HepG2 (cell line): ENCODE results near the gene TRIM66. TPM values are rescaled to one million over a fixed set of nuclear protein-coding genes. Genes with fewer than 3 reads are reported as not detected.

Source experiments
- ATAC-seq: fragments of 200-7000 bp; cut with Tn5 transposase; 3 replicates; pipeline ENCODE4 v1.9.1; 2020; ENCODE audit warnings: mild to moderate bottlenecking, moderate library complexity
- BruUV-seq: library from RNA; stranded (reverse); fragments of 400-500 nt; replicated peaks from 2 replicates; lab custom pipeline; 2021; lab: Mats Ljungman, UMichigan
- CTCF ChIA-PET: fragments of 300-600 bp; formaldehyde crosslinking; extraction: SDS; loops from one replicate; lab custom pipeline; 2021; ENCODE audit warnings: low total read pairs, inconsistent platforms, low intra/inter-chr PET ratio; lab: Yijun Ruan, JAX
- POLR2A ChIA-PET: fragments of 350-600 bp; sonication (Branson Sonifier 250); formaldehyde crosslinking; loops from one replicate; lab custom pipeline; 2020; ENCODE audit warnings: antibody characterized with exemption, inconsistent platforms; lab: Yijun Ruan, JAX
- DNase-seq: peaks from one replicate; pipeline ENCODE4 v3.0.0-alpha.2; 2015; ENCODE audit warnings: low spot score
- FAIRE-seq: peaks from 3 replicates; lab custom pipeline; 2011; peaks lifted over from hg19 to GRCh38; lab: Jason Lieb, UNC
- H2AFZ ChIP-seq: one replicate; pipeline ENCODE4 v1.6.1; 2011; ENCODE audit warnings: low read length, inconsistent platforms
- H3K27ac ChIP-seq: fragments of 300-600 bp; 3 replicates; pipeline ENCODE4 v1.8.0; 2011; ENCODE audit warnings: mixed run types, mild to moderate bottlenecking, mixed read lengths, low read length, inconsistent platforms; ENCODE audit not compliant: insufficient read depth; ENCODE audit errors: extremely low read length
- H3K27me3 ChIP-seq, 2 experiments: fragments of 200-600 bp in 1 of 2; 2 replicates in 1 of 2; 3 replicates in 1 of 2; pipeline versions ENCODE4 v1.6.0 to v1.8.0; 2011; ENCODE audit warnings: low read length in 2 of 2, mild to moderate bottlenecking in 2 of 2, moderate library complexity in 2 of 2, inconsistent platforms in 1 of 2; ENCODE audit not compliant: insufficient read depth in 2 of 2, control insufficient read depth in 1 of 2
- H3K36me3 ChIP-seq, 2 experiments: fragments of 200-600 bp in 1 of 2; replicated peaks in 1 of 2; 2 replicates in 1 of 2; 3 replicates in 1 of 2; pipeline versions ENCODE4 v1.5.1 to v1.8.0; 2011; ENCODE audit warnings: low read length in 2 of 2, inconsistent platforms in 1 of 2; ENCODE audit not compliant: insufficient read depth in 2 of 2, control insufficient read depth in 1 of 2
- H3K4me1 ChIP-seq: 2 replicates; pipeline ENCODE4 v1.5.1; 2012; ENCODE audit warnings: low read length, inconsistent platforms; ENCODE audit not compliant: insufficient read depth
- H3K4me2 ChIP-seq: 2 replicates; pipeline ENCODE4 v1.6.0; 2011; ENCODE audit warnings: low read depth, low read length, inconsistent platforms
- H3K4me3 ChIP-seq, 3 experiments: fragments of 200-600 bp in 1 of 3; sonication (generic), shearing (Covaris generic) in 1 of 3; replicated peaks in 1 of 3; 2 replicates each; pipeline ENCODE4 v1.5.1; 2011 to 2016; ENCODE audit warnings: low read length in 3 of 3, inconsistent platforms in 2 of 3, low read depth in 2 of 3, mild to moderate bottlenecking in 2 of 3, control low read depth in 1 of 3, mixed read lengths in 1 of 3; ENCODE audit not compliant: insufficient read depth in 1 of 3
- H3K79me2 ChIP-seq: one replicate; pipeline ENCODE4 v1.6.1; 2011; ENCODE audit warnings: low read length, inconsistent platforms; ENCODE audit not compliant: insufficient read depth
- H3K9ac ChIP-seq: 2 replicates; pipeline ENCODE4 v1.6.0; 2011; ENCODE audit warnings: mild to moderate bottlenecking, low read depth, low read length, inconsistent platforms; ENCODE audit not compliant: insufficient read depth
- H3K9me3 ChIP-seq: 2 replicates; pipeline ENCODE4 v1.5.1; 2012; ENCODE audit warnings: mild to moderate bottlenecking, low read length
- H4K20me1 ChIP-seq: 2 replicates; pipeline ENCODE4 v1.6.0; 2011; ENCODE audit warnings: inconsistent platforms, mild to moderate bottlenecking, low read length, moderate library complexity; ENCODE audit not compliant: insufficient read depth
- FIP1L1 ChIP-seq: fragments of 200-400 bp; formaldehyde crosslinking; IDR thresholded peaks from 2 replicates; pipeline ENCODE4 v1.6.1; 2018; ENCODE audit warnings: low read depth, mild to moderate bottlenecking, low read length, moderate library complexity, borderline replicate concordance; ENCODE audit not compliant: insufficient read depth
- FOXP1 ChIP-seq, 2 experiments: fragments of 450-650 bp in 1 of 2; IDR thresholded peaks; 2 replicates each; pipeline ENCODE4 v1.6.1; 2017 to 2018; ENCODE audit warnings: antibody characterized with exemption in 1 of 2
- HHEX ChIP-seq: IDR thresholded peaks from 2 replicates; pipeline ENCODE4 v1.6.1; 2016; ENCODE audit warnings: control low read depth
- HMG20A ChIP-seq: IDR thresholded peaks from 2 replicates; pipeline ENCODE4 v1.6.1; 2016; ENCODE audit warnings: borderline replicate concordance
- JARID2 ChIP-seq: sonication (generic); formaldehyde crosslinking; IDR thresholded peaks from 2 replicates; pipeline ENCODE4 v1.8.1; 2023; ENCODE audit warnings: missing genetic modification reagents, inconsistent platforms; ENCODE audit not compliant: insufficient replicate concordance
- JUND ChIP-seq: sonication (generic); formaldehyde crosslinking; IDR thresholded peaks from 2 replicates; pipeline ENCODE4 v1.8.0; 2022; ENCODE audit warnings: mild to moderate bottlenecking, missing genetic modification reagents
- KDM3A ChIP-seq: IDR thresholded peaks from 2 replicates; pipeline ENCODE4 v1.6.1; 2018; ENCODE audit warnings: low read depth, missing compliant biosample characterization
- PAXIP1 ChIP-seq: sonication (generic); formaldehyde crosslinking; conservative IDR thresholded peaks from 2 replicates; pipeline ENCODE4 v1.4.0; 2020; ENCODE audit warnings: mild to moderate bottlenecking, missing genetic modification reagents, moderate library complexity
- PPARG ChIP-seq: conservative IDR thresholded peaks from 2 replicates; pipeline ENCODE4 v1.6.1; 2016; ENCODE audit warnings: missing biosample characterization, missing genetic modification reagents
- PRMT3 ChIP-seq: sonication (generic); formaldehyde crosslinking; IDR thresholded peaks from 2 replicates; pipeline ENCODE4 v1.8.1; 2022; ENCODE audit warnings: low read depth, mild to moderate bottlenecking, moderate library complexity, missing genetic modification reagents, borderline replicate concordance
- ZNF326 ChIP-seq: sonication (generic); formaldehyde crosslinking; IDR thresholded peaks from 2 replicates; pipeline ENCODE4 v1.4.0; 2020; ENCODE audit warnings: missing genetic modification reagents, borderline replicate concordance
- ZNF337 ChIP-seq: sonication (generic); formaldehyde crosslinking; IDR thresholded peaks from 2 replicates; pipeline ENCODE4 v1.5.1; 2020; ENCODE audit warnings: missing genetic modification reagents, low read depth, mild to moderate bottlenecking, borderline replicate concordance
- ZNF441 ChIP-seq: sonication (generic); formaldehyde crosslinking; IDR thresholded peaks from 2 replicates; pipeline ENCODE4 v1.7.0; 2021; ENCODE audit warnings: missing genetic modification reagents, borderline replicate concordance
- ZNF580 ChIP-seq: IDR thresholded peaks from 2 replicates; pipeline ENCODE4 v1.6.1; 2016; ENCODE audit warnings: low read depth, borderline replicate concordance
- ZNF704 ChIP-seq: sonication (generic); formaldehyde crosslinking; IDR thresholded peaks from 2 replicates; pipeline ENCODE4 v1.8.1; 2023; ENCODE audit warnings: mild to moderate bottlenecking, inconsistent platforms, moderate library complexity, missing genetic modification reagents, borderline replicate concordance
- ZSCAN20 ChIP-seq: sonication (generic); formaldehyde crosslinking; IDR thresholded peaks from 2 replicates; pipeline ENCODE4 v1.4.0; 2020; ENCODE audit warnings: missing genetic modification reagents, mild to moderate bottlenecking, borderline replicate concordance
- ZSCAN9 ChIP-seq: IDR thresholded peaks from 2 replicates; pipeline ENCODE4 v1.6.1; 2016; ENCODE audit warnings: borderline replicate concordance
- WGBS: methylation state at CpG from one replicate; pipeline ENCODE4 v1.1.6; 2017; ENCODE audit warnings: low lambda C conversion rate; 5-methylcytosine and 5-hydroxymethylcytosine counted together
- in situ Hi-C: cut with HindIII; loops from 2 replicates; pipeline ENCODE4 v1.10.0; 2017; ENCODE audit warnings: low pct_unique_long_range_greater_than_20kb; ENCODE audit not compliant: extremely low pct_ligation_motif_present
- intact Hi-C: fragments of 100-400 bp; cut with micrococcal nuclease; formaldehyde crosslinking; loops from one replicate; pipeline ENCODE4 v1.10.0; 2022; ENCODE audit not compliant: unreplicated experiment
- polyA plus RNA-seq, 8 experiments: library from polyadenylated mRNA; depleted of rRNA in 3 of 8; stranded (reverse) in 7 of 8; unstranded in 1 of 8; fragments of >200 nt; fragmentation: Illumina TruSeq in 4 of 8; extraction: Trizol in 4 of 8; gene quantifications; 2 replicates each; pipeline versions ENCODE4 v1.2.1 to v1.2.3, GENCODE V29; 2011 to 2016; ENCODE audit warnings: low read depth in 4 of 8, missing spikeins in 1 of 8, mixed read lengths in 1 of 8; ENCODE audit not compliant: insufficient read depth in 1 of 8
- total RNA-seq, 5 experiments: library from RNA; depleted of rRNA; stranded (reverse); fragments of >200 nt; fragmentation: Illumina TruSeq; extraction: Trizol; gene quantifications; 2 replicates each; pipeline ENCODE4 v1.2.3, GENCODE V29; 2016; ENCODE audit warnings: low read depth in 1 of 5

Gene TRIM66
- total and polyA plus RNA-seq, 2 of the 13 experiments (the other 11 are each of a cell fraction or from before 2014, with no cell fraction given), result 4.9 to 6.1 TPM

GRCh38 chr11:8723711-8724110 is 41.2 kb upstream of the TRIM66 start:
- no peak for DNase-seq
- Histone ChIP-seq H2AFZ (no peak overlapping the region), H3K4me1 (peaks cover 43% of the 10 kb centered on the region), H3K9ac (no peak overlapping the region), H3K27ac (no peak overlapping the region), H4K20me1 (no peaks in the 10 kb centered on the region), H3K4me3 (no peak overlapping the region)
- FAIRE-seq, result no peak
- WGBS, result 93% methylated on average over 7 of the region's 7 CpGs
- CTCF ChIA-PET, result no interaction called here
- in situ Hi-C loops (no loop called here), intact Hi-C loops (no loop called here)
- TF ChIP-seq KDM3A (no peak), ZNF441 (CRISPR knock-in tag) (no peak), JUND (CRISPR knock-in tag) (no peak), FOXP1 (IDR thresholded peaks at IDR 0.05) (no peak), FOXP1 (CRISPR knock-in tag; IDR thresholded peaks at IDR 0.05) (no peak), PAXIP1 (CRISPR knock-in tag) (no peak), ZNF326 (no peak), HHEX (CRISPR knock-in tag) (no peak), JARID2 (CRISPR knock-in tag) (no peak), PRMT3 (CRISPR knock-in tag) (no peak), ZSCAN9 (no peak), ZNF580 (CRISPR knock-in tag) (no peak), FIP1L1 (no peak), ZNF704 (CRISPR knock-in tag) (no peak), ZNF337 (CRISPR knock-in tag) (no peak), HMG20A (CRISPR knock-in tag) (no peak), ZSCAN20 (CRISPR knock-in tag) (no peak), PPARG (CRISPR knock-in tag) (no peak)
- TF ChIP-seq, all 625 proteins: peak for 0
- Histone ChIP-seq H3K4me2 (no peak overlapping the region), H3K9me3 (no peaks in the 10 kb centered on the region), H3K27me3 (no peaks in the 10 kb centered on the region), H3K79me2 (no peaks in the 10 kb centered on the region), H3K36me3 (0 out of 5 replicates have a peak, but pooled peaks cover 0 to 2% of the 10 kb centered on the region in 2 experiments)
- no peak for ATAC-seq
- POLR2A ChIA-PET, result no interaction called here
- BruUV-seq, result no TSS peak
